ENCODE results near the gene ALX4. TPM values are rescaled to one million over a fixed set of nuclear protein-coding genes. Genes with fewer than 3 reads are reported as not detected.

ALX4 gene
- total RNA-seq, 2 experiments from 2014 or later = not detected

- H3K9me3 Mint-ChIP-seq = peaks cover 13% of the 10 kb centered on the region
- H3K27me3 Mint-ChIP-seq = no peaks in the 10 kb centered on the region
- peaks cover 67% of the 10 kb centered on the region for H3K36me3 Mint-ChIP-seq (ENCODE audit: low read depth)
- DNase-seq (no peak), ATAC-seq (ENCODE audit: poor library complexity) (no peak)
- TF ChIP-seq, protein P1, sequence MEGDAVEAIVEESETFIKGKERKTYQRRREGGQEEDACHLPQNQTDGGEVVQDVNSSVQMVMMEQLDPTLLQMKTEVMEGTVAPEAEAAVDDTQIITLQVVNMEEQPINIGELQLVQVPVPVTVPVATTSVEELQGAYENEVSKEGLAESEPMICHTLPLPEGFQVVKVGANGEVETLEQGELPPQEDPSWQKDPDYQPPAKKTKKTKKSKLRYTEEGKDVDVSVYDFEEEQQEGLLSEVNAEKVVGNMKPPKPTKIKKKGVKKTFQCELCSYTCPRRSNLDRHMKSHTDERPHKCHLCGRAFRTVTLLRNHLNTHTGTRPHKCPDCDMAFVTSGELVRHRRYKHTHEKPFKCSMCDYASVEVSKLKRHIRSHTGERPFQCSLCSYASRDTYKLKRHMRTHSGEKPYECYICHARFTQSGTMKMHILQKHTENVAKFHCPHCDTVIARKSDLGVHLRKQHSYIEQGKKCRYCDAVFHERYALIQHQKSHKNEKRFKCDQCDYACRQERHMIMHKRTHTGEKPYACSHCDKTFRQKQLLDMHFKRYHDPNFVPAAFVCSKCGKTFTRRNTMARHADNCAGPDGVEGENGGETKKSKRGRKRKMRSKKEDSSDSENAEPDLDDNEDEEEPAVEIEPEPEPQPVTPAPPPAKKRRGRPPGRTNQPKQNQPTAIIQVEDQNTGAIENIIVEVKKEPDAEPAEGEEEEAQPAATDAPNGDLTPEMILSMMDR (IDR thresholded peaks at IDR 0.05) = no peak
- POLR2A ChIA-PET = no interaction called here
- Histone ChIP-seq H3K4me3 (ENCODE audit: low read length) (no peak overlapping the region), H3K36me3 (ENCODE audit: insufficient read depth, low read length) (peaks cover 3% of the 10 kb centered on the region), H3K9me3 (ENCODE audit: control insufficient read depth in 1 of 2, insufficient read depth in 1 of 2, low read length in 2 of 2) (peaks cover 9 to 14% of the 10 kb centered on the region in 2 experiments), H3K27me3 (ENCODE audit: control insufficient read depth in 1 of 2, insufficient read depth in 2 of 2, low read length in 2 of 2) (no peaks in the 10 kb centered on the region), H3K27ac (ENCODE audit: low read depth in 1 of 2, low read length in 2 of 2) (no peak overlapping the region), H3K4me1 (ENCODE audit: insufficient read depth, low read length) (no peaks in the 10 kb centered on the region)
- intact Hi-C loops (cut with DNase I, micrococcal nuclease) = no loop called here
- CTCF ChIA-PET = no interaction called here
- H3K4me3 Mint-ChIP-seq = no peak overlapping the region
- no peak overlapping the region for H3K27ac Mint-ChIP-seq
- H3K4me1 Mint-ChIP-seq (ENCODE audit: low read depth) = no peaks in the 10 kb centered on the region
Measured at GRCh38 chr11:44250421-44250820, 59.5 kb downstream of the ALX4 start.

DNA sequence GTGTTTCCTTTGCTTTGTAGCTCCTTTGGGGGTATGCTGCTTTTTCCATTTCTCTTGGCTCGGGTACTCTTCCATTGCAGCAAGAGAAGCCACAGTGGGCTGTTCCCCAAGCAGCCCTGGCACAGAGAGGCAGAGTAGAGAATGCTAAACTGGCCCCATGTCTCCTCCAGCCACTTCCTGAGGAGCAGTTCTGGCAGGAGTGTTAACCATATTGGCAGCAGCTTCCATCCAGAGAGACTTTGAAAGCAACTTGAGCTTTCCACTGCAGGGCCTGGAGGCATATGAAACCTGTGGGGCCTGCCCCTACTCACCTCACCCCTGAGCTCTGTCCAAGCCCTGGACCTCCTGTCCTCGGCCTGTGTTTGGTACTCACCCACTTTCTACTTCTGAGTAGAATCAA lies 61.8 kb downstream of the ALX4 start:
- ChIA-PET POLR2A (no interaction called here), CTCF (no interaction called here)
- Histone ChIP-seq H3K36me3 (ENCODE audit: insufficient read depth, low read length) (peaks cover 15% of the 10 kb centered on the region), H3K27ac (ENCODE audit: low read depth in 1 of 2, low read length in 2 of 2) (no peak overlapping the region), H3K4me3 (ENCODE audit: low read length) (no peak overlapping the region), H3K4me1 (ENCODE audit: insufficient read depth, low read length) (no peaks in the 10 kb centered on the region), H3K27me3 (ENCODE audit: control insufficient read depth in 1 of 2, insufficient read depth in 2 of 2, low read length in 2 of 2) (no peaks in the 10 kb centered on the region), H3K9me3 (ENCODE audit: control insufficient read depth in 1 of 2, insufficient read depth in 1 of 2, low read length in 2 of 2) (peaks cover 9 to 11% of the 10 kb centered on the region in 2 experiments)
- H3K27ac Mint-ChIP-seq = no peak overlapping the region
- no peaks in the 10 kb centered on the region for H3K4me1 Mint-ChIP-seq (ENCODE audit: low read depth)
- peaks cover 88% of the 10 kb centered on the region for H3K36me3 Mint-ChIP-seq (ENCODE audit: low read depth)
- no peaks in the 10 kb centered on the region for H3K27me3 Mint-ChIP-seq
- no peak for DNase-seq
- TF ChIP-seq, protein P1 (IDR thresholded peaks at IDR 0.05) = no peak
- H3K4me3 Mint-ChIP-seq = no peak overlapping the region
- intact Hi-C loops (cut with DNase I, micrococcal nuclease) = no loop called here
- H3K9me3 Mint-ChIP-seq = peaks cover 8% of the 10 kb centered on the region
- ATAC-seq (ENCODE audit: poor library complexity) = no peak

GRCh38 chr11:44247508-44247907 lies 62.4 kb downstream of the ALX4 start:
- DNase-seq = no peak
- CTCF ChIA-PET = no interaction called here
- no peaks in the 10 kb centered on the region for H3K4me1 Mint-ChIP-seq (ENCODE audit: low read depth)
- Histone ChIP-seq H3K9me3 (ENCODE audit: control insufficient read depth in 1 of 2, insufficient read depth in 1 of 2, low read length in 2 of 2) (peaks cover 5 to 9% of the 10 kb centered on the region in 2 experiments), H3K27ac (ENCODE audit: low read depth in 1 of 2, low read length in 2 of 2) (no peak overlapping the region), H3K27me3 (ENCODE audit: control insufficient read depth in 1 of 2, insufficient read depth in 2 of 2, low read length in 2 of 2) (no peaks in the 10 kb centered on the region), H3K4me1 (ENCODE audit: insufficient read depth, low read length) (no peaks in the 10 kb centered on the region), H3K36me3 (ENCODE audit: insufficient read depth, low read length) (peaks cover 19% of the 10 kb centered on the region), H3K4me3 (ENCODE audit: low read length) (no peak overlapping the region)
- H3K9me3 Mint-ChIP-seq = peaks cover 7% of the 10 kb centered on the region
- TF ChIP-seq, protein P1 (IDR thresholded peaks at IDR 0.05) = no peak
- H3K36me3 Mint-ChIP-seq (ENCODE audit: low read depth) = peaks cover 90% of the 10 kb centered on the region
- H3K27me3 Mint-ChIP-seq = no peaks in the 10 kb centered on the region
- ATAC-seq (ENCODE audit: poor library complexity) = no peak
- intact Hi-C loops (cut with DNase I, micrococcal nuclease) = no loop called here
- H3K4me3 Mint-ChIP-seq = no peak overlapping the region
- no peak overlapping the region for H3K27ac Mint-ChIP-seq
- POLR2A ChIA-PET = no interaction called here

Data from CD4-positive, alpha-beta T cell (primary cell).